OCI-LY7 (cell line): ENCODE data around the gene GALNT7. TPM values are rescaled to one million over a fixed set of nuclear protein-coding genes. Genes with fewer than 3 reads are reported as not detected.

Source experiments
- BruUV-seq: library from RNA; stranded (reverse); fragments of 400-500 nt; replicated peaks from 2 replicates; lab custom pipeline; 2021; lab: Mats Ljungman, UMichigan
- CTCF ChIA-PET: fragments of 300-600 bp; sonication (Branson Sonifier 250); formaldehyde crosslinking; loops from one replicate; lab custom pipeline; 2022; ENCODE audit warnings: antibody characterized with exemption; ENCODE audit not compliant: unreplicated experiment; lab: Charles Lee
- POLR2A ChIA-PET: fragments of 300-600 bp; sonication (Branson Sonifier 250); formaldehyde crosslinking; loops from one replicate; lab custom pipeline; 2022; ENCODE audit warnings: antibody characterized with exemption; lab: Charles Lee
- DNase-seq: peaks from one replicate; pipeline ENCODE4 v3.0.0-alpha.2; 2015; ENCODE audit warnings: low spot score
- H2AFZ ChIP-seq: fragments of 200-600 bp; sonication (generic), shearing (Covaris generic); 2 replicates; pipeline ENCODE4 v1.6.1; 2014; ENCODE audit warnings: mild to moderate bottlenecking, antibody characterized with exemption, low read length, moderate library complexity
- H3K27ac ChIP-seq: fragments of 200-600 bp; sonication (generic); 2 replicates; pipeline ENCODE4 v1.5.1; 2014; ENCODE audit warnings: mixed run types, low read depth, mild to moderate bottlenecking, moderate library complexity, low read length, inconsistent platforms; ENCODE audit not compliant: poor library complexity, severe bottlenecking
- H3K36me3 ChIP-seq: fragments of 200-600 bp; sonication (generic); 2 replicates; pipeline ENCODE4 v1.6.1; 2014; ENCODE audit warnings: mild to moderate bottlenecking, antibody characterized with exemption, low read length, moderate library complexity, mixed read lengths; ENCODE audit not compliant: insufficient read depth
- H3K4me1 ChIP-seq: fragments of 200-600 bp; sonication (generic); 2 replicates; pipeline ENCODE4 v1.5.1; 2014; ENCODE audit warnings: mild to moderate bottlenecking, low read length; ENCODE audit not compliant: insufficient read depth, poor library complexity, severe bottlenecking
- H3K4me2 ChIP-seq: fragments of 200-600 bp; sonication (generic); 2 replicates; pipeline ENCODE4 v1.6.1; 2014; ENCODE audit warnings: mild to moderate bottlenecking, low read length
- H3K4me3 ChIP-seq: fragments of 200-600 bp; sonication (generic); 2 replicates; pipeline ENCODE4 v1.5.1; 2014; ENCODE audit warnings: mild to moderate bottlenecking, low read depth, low read length; ENCODE audit not compliant: poor library complexity, severe bottlenecking
- H3K79me2 ChIP-seq: fragments of 200-600 bp; sonication (generic); 2 replicates; pipeline ENCODE4 v1.6.1; 2016; ENCODE audit warnings: low read depth, mild to moderate bottlenecking, low read length, moderate library complexity, mixed read lengths; ENCODE audit not compliant: insufficient read depth
- H3K9me2 ChIP-seq: fragments of 200-600 bp; sonication (generic); 2 replicates; pipeline ENCODE4 v1.6.1; 2016; ENCODE audit warnings: mild to moderate bottlenecking, low read length, mixed read lengths; ENCODE audit not compliant: insufficient read depth
- H3K9me3 ChIP-seq: fragments of 200-600 bp; sonication (generic); 2 replicates; pipeline ENCODE4 v1.6.1; 2014; ENCODE audit warnings: mild to moderate bottlenecking, mixed run types, low read length, mixed read lengths
- H4K20me1 ChIP-seq: fragments of 200-600 bp; sonication (generic); 2 replicates; pipeline ENCODE4 v1.6.1; 2014; ENCODE audit warnings: mild to moderate bottlenecking, antibody characterized with exemption, low read length, moderate library complexity, mixed read lengths; ENCODE audit not compliant: insufficient read depth
- EZH2phosphoT487 ChIP-seq: fragments of 200-600 bp; sonication (generic); IDR thresholded peaks from 2 replicates; pipeline ENCODE4 v1.6.1; 2018; ENCODE audit warnings: low read depth, borderline replicate concordance, mild to moderate bottlenecking, mixed run types, antibody characterized with exemption, low read length, moderate library complexity, mixed read lengths
- intact Hi-C: fragments of 100-400 bp; cut with micrococcal nuclease; formaldehyde crosslinking; loops from one replicate; pipeline ENCODE4 v1.10.0; 2022; ENCODE audit not compliant: unreplicated experiment
- total RNA-seq, 2 experiments: library from RNA; depleted of rRNA in 1 of 2; stranded (reverse); fragments of >200 nt in 1 of 2; shearing (Covaris generic) in 1 of 2; gene quantifications; 2 replicates each; pipeline ENCODE4 v1.2.3, GENCODE V29; 2014 to 2022
- TF ChIP-seq, protein P1 (sequence below): fragments of 200-600 bp; sonication (generic); conservative IDR thresholded peaks from 2 replicates; pipeline ENCODE4 v1.5.1; 2014; ENCODE audit warnings: mild to moderate bottlenecking, antibody characterized with exemption, low read length, moderate library complexity, mixed read lengths

GALNT7 gene
- total RNA-seq, 2 experiments from 2014 or later: 20.3 to 34.4 TPM

DNA sequence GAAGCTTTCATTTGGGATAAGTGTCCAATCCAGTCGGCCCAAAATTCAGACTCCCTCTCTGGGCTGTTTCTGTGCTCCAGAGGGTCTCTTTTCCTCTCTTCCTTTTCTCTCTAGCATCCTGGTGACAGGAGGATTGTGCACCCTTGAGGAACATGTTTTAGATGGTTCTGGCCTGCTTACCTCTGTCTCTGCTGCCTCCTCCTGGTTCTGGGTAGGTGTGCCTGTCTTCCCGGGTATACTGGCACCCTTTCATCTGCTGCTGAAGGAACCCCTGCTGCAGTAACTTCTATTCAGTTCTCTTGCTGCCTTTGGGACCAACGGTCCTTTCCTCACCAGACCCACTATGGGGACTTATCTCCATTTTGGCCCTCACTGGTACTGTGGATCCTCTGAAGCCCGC, 112.4 kb downstream of the GALNT7 start:
- POLR2A ChIA-PET: interaction anchor here (0.8 to 2.9 kb wide), 8 partner anchors 10 to 268 kb away, joined by 3 to 12 read pairs (median 4); no protein-coding TSS in a partner anchor
- Histone ChIP-seq H3K4me1 (peaks cover 15% of the 10 kb centered on the region), H3K36me3 (peaks cover 10% of the 10 kb centered on the region), H3K27ac (no peak overlapping the region), H3K9me3 (peaks cover 5% of the 10 kb centered on the region; the same call in 1 of the 2 replicates), H3K9me2 (no peaks in the 10 kb centered on the region), H2AFZ (no peak overlapping the region), H3K79me2 (peaks cover 3% of the 10 kb centered on the region; the same call in 1 of the 2 replicates), H3K4me3 (no peak overlapping the region), H3K4me2 (peak overlapping the region; percentile 50; the same call in 1 of the 2 replicates), H4K20me1 (no peaks in the 10 kb centered on the region)
- no peak for TF ChIP-seq EZH2phosphoT487
- TF ChIP-seq, protein P1, sequence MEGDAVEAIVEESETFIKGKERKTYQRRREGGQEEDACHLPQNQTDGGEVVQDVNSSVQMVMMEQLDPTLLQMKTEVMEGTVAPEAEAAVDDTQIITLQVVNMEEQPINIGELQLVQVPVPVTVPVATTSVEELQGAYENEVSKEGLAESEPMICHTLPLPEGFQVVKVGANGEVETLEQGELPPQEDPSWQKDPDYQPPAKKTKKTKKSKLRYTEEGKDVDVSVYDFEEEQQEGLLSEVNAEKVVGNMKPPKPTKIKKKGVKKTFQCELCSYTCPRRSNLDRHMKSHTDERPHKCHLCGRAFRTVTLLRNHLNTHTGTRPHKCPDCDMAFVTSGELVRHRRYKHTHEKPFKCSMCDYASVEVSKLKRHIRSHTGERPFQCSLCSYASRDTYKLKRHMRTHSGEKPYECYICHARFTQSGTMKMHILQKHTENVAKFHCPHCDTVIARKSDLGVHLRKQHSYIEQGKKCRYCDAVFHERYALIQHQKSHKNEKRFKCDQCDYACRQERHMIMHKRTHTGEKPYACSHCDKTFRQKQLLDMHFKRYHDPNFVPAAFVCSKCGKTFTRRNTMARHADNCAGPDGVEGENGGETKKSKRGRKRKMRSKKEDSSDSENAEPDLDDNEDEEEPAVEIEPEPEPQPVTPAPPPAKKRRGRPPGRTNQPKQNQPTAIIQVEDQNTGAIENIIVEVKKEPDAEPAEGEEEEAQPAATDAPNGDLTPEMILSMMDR: peak; percentile 52
- no TSS peak for BruUV-seq
- DNase-seq: no peak
- CTCF ChIA-PET: interaction anchor here (0.6 kb wide), 1 partner anchor 1128 kb away, joined by 3 read pairs; no protein-coding TSS in a partner anchor
- intact Hi-C loops: no loop called here

DNA sequence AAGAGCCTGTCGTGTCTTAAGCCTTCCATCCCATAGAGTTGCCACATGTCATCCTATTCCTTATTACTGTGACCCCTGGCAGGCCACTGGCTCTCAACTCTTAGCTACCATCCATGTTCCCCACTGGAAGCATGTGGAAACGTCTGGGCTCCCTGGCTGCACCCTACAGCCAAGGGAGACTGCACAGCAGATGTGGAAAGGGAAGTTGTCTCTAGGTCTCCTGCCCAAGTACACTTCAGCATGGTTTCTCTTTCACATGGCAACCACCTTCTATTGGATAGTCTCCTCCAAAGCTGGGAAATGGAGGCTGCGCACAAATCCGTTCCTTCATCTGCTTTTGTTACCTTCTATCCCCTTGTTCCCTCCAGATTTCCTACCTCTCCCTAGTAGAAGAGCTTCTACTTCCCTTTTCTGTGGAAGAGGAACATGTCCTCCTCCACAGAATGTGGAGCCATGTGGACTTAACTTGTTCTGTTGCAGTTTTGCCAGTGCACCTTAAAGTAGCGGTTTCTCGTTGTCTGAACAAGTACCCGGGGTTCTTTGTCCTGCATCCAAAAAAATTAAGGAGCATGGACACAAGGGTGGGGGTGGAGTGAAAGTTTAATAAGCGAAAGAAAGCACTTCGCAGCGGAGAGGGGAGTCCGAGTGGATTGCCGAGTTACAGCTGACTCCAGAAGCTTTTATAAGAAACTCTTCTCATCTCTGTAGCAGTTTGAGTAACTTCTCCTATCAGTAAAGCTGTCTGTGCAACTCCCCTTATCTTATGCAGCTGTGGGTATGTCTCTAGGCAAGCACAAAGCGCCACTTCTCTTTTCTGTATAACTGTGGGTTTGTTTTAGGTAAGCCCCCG, 113.0 kb downstream of the GALNT7 start:
- peak; percentile 56 for DNase-seq
- intact Hi-C loops: no loop called here
- H3K36me3 ChIP-seq: peaks cover 16% of the 10 kb centered on the region
- ChIA-PET CTCF (interaction anchor here (0.6 kb wide), 2 partner anchors 12 to 1127 kb away, joined by 3 read pairs; no protein-coding TSS in a partner anchor), POLR2A (interaction anchor here (0.8 to 2.9 kb wide), 8 partner anchors 10 to 120 kb away, joined by 3 to 12 read pairs (median 4); no protein-coding TSS in a partner anchor)
- peaks cover 15% of the 10 kb centered on the region for H3K4me1 ChIP-seq
- no peak overlapping the region for H2AFZ ChIP-seq
- H3K4me2 ChIP-seq: peak overlapping the region; percentile 50
- H3K9me2 ChIP-seq: no peaks in the 10 kb centered on the region
- peaks cover under 1% of the 10 kb centered on the region; the same call in 1 of the 2 replicates for H3K79me2 ChIP-seq
- H3K27ac ChIP-seq: no peak overlapping the region
- H4K20me1 ChIP-seq: no peaks in the 10 kb centered on the region
- peaks cover 11% of the 10 kb centered on the region; the same call in 1 of the 2 replicates for H3K9me3 ChIP-seq
- no peak for TF ChIP-seq EZH2phosphoT487
- no peak overlapping the region for H3K4me3 ChIP-seq
- BruUV-seq: no TSS peak

DNA sequence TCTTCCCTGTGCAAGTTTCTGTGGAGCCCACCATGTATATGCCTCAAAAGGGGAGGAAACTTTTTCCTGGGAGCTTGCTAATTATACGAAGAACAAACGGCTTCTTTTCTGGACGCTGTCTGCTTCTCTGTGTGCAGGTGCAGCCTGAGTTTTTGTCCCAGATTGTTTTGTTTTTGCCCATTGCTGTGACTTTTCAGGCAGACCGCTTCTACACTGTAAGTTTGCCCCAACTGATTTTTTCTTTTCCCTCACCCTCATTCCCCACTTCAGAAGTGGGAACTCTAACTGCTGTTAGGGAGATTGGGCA, 113.6 kb downstream of the GALNT7 start:
- no peak overlapping the region for H3K4me3 ChIP-seq
- no peaks in the 10 kb centered on the region for H3K79me2 ChIP-seq
- H2AFZ ChIP-seq: no peak overlapping the region
- no TSS peak for BruUV-seq
- no peaks in the 10 kb centered on the region for H3K9me2 ChIP-seq
- CTCF ChIA-PET: interaction anchor here (0.6 kb wide), 1 partner anchor 11 kb away, joined by 3 read pairs; no protein-coding TSS in a partner anchor
- intact Hi-C loops: no loop called here
- peaks cover 15% of the 10 kb centered on the region for H3K4me1 ChIP-seq
- H3K27ac ChIP-seq: no peak overlapping the region
- H3K4me2 ChIP-seq: peak overlapping the region; percentile 50
- H3K36me3 ChIP-seq: peaks cover 22% of the 10 kb centered on the region
- no peaks in the 10 kb centered on the region for H4K20me1 ChIP-seq
- no peak for DNase-seq
- POLR2A ChIA-PET: interaction anchor here (1.0 to 2.9 kb wide), 6 partner anchors 9 to 120 kb away, joined by 3 to 12 read pairs (median 4); no protein-coding TSS in a partner anchor
- TF ChIP-seq EZH2phosphoT487: no peak
- TF ChIP-seq, protein P1: no peak
- H3K9me3 ChIP-seq: peaks cover 17% of the 10 kb centered on the region; the same call in 1 of the 2 replicates
